Cardiac fibroblast (primary cell): Measurements from ENCODE around the gene GOLT1B.

Experiments
- DNase-seq, 2 donors: peaks; one replicate each; pipeline versions ENCODE4 v3.0.0 to v3.0.0-alpha.2; 2010; ENCODE audit warnings: low read depth in 2 of 2
- H3K4me3 ChIP-seq, 2 donors: replicated peaks in 1 of 2; 1 replicate in 1 of 2; 2 replicates in 1 of 2; pipeline ENCODE4 v1.5.1; 2011; ENCODE audit warnings: low read depth in 2 of 2, low read length in 2 of 2, mild to moderate bottlenecking in 2 of 2, moderate library complexity in 1 of 2
- TF ChIP-seq, protein P1 (sequence below): IDR thresholded peaks from one replicate; pipeline ENCODE4 v1.5.1; 2011; ENCODE audit warnings: low read depth, mild to moderate bottlenecking, low read length, inconsistent platforms

Gene GOLT1B

DNA sequence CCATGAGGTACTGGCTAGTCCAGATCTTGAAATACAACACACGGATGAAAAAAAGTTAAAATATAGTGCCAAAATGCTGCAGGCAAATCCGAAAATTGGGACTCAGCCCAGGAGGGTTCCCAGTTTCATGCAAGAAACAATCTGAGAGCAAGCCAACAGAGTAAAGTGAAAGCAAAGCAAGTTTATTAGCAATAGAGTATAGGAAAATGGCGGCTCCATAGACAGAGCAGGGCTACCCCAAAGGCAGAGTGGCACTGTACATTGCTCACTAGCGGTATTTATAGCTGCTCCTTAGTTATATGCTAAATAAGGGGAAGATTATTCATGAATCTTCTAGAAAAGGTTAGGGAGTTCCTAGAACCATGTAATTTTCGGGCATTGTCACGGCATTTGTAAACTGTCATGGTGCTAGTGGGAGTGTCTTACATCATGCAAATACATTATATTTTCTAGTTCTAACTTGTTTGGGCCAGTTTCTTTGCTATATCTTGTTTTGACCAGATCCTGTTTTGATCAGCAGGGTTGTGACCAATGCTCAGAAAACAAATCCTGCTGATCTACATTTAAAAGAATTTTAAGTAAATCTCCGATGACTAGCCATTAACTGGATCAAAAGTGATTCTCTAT lies 29.3 kb upstream of the GOLT1B start:
- TF ChIP-seq, protein P1, sequence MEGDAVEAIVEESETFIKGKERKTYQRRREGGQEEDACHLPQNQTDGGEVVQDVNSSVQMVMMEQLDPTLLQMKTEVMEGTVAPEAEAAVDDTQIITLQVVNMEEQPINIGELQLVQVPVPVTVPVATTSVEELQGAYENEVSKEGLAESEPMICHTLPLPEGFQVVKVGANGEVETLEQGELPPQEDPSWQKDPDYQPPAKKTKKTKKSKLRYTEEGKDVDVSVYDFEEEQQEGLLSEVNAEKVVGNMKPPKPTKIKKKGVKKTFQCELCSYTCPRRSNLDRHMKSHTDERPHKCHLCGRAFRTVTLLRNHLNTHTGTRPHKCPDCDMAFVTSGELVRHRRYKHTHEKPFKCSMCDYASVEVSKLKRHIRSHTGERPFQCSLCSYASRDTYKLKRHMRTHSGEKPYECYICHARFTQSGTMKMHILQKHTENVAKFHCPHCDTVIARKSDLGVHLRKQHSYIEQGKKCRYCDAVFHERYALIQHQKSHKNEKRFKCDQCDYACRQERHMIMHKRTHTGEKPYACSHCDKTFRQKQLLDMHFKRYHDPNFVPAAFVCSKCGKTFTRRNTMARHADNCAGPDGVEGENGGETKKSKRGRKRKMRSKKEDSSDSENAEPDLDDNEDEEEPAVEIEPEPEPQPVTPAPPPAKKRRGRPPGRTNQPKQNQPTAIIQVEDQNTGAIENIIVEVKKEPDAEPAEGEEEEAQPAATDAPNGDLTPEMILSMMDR: no peak
- DNase-seq: no peak

DNA sequence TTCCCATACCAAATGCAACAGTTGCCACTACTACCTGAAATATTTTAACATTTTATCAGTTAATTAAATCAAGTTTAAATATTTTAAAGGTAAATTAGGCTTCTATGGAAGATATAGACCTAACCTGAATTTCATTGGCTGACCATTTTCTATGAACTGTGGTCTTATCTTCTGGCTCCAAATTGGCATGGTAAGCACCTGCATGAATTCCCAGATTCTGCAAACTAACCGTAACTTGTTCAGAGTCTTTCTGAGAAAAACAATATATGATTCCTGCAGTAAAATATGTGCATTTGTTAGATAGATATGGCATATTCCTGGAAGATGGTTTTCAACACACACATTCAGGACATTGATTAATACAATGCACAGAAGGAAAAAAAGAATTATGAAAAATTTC lies 26.0 kb upstream of the GOLT1B start:
- TF ChIP-seq, protein P1: no peak
- no peak overlapping the region for H3K4me3 ChIP-seq
- DNase-seq: no peak

More for the DNA sequence above, 29.3 kb upstream of the GOLT1B start:
- H3K4me3 ChIP-seq: no peak overlapping the region

DNA sequence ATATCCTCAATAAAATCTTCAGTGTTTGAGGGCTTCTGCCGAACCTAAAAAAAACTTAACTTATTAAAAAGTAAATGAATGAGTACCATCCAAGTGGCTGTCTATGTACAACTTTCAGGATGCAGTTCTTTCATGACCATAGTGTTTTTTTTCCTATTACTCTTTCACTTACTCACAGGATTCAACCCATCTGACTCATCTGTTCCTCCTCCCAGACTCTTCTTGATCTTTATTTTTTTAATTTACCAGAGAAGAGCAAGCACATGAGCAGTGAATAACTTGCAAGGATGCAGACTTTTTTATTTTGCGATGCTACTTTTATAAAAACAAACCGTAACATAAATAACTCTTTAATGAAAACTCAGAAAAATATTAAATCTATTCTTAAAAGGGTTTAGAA lies 24.6 kb upstream of the GOLT1B start:
- DNase-seq: peak; percentile 20 to 75
- TF ChIP-seq, protein P1: no peak
- H3K4me3 ChIP-seq: no peak overlapping the region

- TF ChIP-seq, protein P1: no peak
These were observed 22.7 kb upstream of the GOLT1B start for GRCh38 chr12:21478756-21479455.

DNA sequence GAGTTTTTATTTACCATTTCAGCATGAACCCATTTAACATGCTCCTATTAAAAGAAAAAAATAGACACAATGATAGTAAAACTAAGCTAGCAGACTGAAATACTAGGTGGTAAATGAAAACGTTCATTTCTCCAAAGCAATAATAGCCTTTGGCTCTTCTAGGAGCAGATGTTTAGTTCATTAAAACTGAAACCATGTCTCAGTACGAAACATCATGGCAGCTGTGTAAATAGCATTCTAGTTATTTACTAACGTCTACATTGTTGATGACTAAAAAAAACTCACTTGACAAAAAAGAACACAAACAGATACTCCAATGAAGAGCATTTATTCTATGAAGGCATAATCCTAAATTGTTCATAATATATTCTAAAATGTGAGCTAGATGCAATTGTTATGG lies 18.1 kb upstream of the GOLT1B start:
- no peak for DNase-seq
- no peak overlapping the region for H3K4me3 ChIP-seq
- TF ChIP-seq, protein P1: no peak

More at GRCh38 chr12:21478756-21479455, 22.7 kb upstream of the GOLT1B start:
- no peak overlapping the region for H3K4me3 ChIP-seq
- DNase-seq: peak in 1 of 2 donors; percentile 23

DNA sequence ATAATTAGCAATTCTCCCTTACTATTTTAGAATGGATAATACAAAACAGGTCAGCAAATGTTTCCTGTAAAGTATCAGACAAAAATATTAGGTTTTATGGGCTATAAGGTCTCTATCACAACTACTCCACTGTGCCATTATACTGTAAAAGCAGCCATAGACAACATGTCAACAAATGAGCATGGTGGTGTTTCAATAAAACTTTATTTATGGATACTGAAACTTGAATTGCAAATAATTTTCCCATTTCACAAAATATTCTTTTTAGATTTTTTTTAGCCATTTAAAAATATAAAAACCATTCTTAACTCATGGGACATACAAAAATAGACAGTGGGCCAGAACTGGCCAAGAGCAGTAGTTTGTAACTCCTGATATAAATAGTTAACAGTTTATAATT lies 15.6 kb upstream of the GOLT1B start:
- TF ChIP-seq, protein P1: no peak
- H3K4me3 ChIP-seq: no peak overlapping the region
- no peak for DNase-seq
